Smooth muscle cell (in vitro differentiated cells): ENCODE measurements around the gene SCRT2. TPM values are rescaled to one million over a fixed set of nuclear protein-coding genes. Genes with fewer than 3 reads are reported as not detected.

Source experiments
- DNase-seq: peaks from one replicate; lab custom pipeline; 2025; ENCODE audit not compliant: unreplicated experiment; lab: John Stamatoyannopoulos, UW
- H2AFZ ChIP-seq: fragments of 200-600 bp; sonication (generic); 2 replicates; pipeline ENCODE4 v1.6.0; 2016; ENCODE audit warnings: antibody characterized with exemption, low read depth, mild to moderate bottlenecking
- H3F3A ChIP-seq: fragments of 200-600 bp; sonication (generic); 2 replicates; pipeline ENCODE4 v1.6.0; 2017; ENCODE audit warnings: antibody characterized with exemption, low read depth
- H3K27ac ChIP-seq: fragments of 200-600 bp; sonication (generic); 2 replicates; pipeline ENCODE4 v1.5.1; 2016; ENCODE audit warnings: low read depth, mild to moderate bottlenecking
- H3K27me3 ChIP-seq: fragments of 200-600 bp; sonication (generic); 2 replicates; pipeline ENCODE4 v1.6.1; 2016; ENCODE audit warnings: low read depth, mild to moderate bottlenecking
- H3K36me3 ChIP-seq: fragments of 200-600 bp; sonication (generic); 2 replicates; pipeline ENCODE4 v1.5.1; 2016; ENCODE audit warnings: low read depth
- H3K4me1 ChIP-seq: fragments of 200-600 bp; sonication (generic); 2 replicates; pipeline ENCODE4 v1.5.1; 2016; ENCODE audit warnings: low read depth
- H3K4me2 ChIP-seq: fragments of 200-600 bp; sonication (generic); 2 replicates; pipeline ENCODE4 v1.6.0; 2016; ENCODE audit warnings: mild to moderate bottlenecking
- H3K4me3 ChIP-seq: fragments of 200-600 bp; sonication (generic); 2 replicates; pipeline ENCODE4 v1.5.1; 2016; ENCODE audit warnings: mild to moderate bottlenecking
- H3K79me2 ChIP-seq: fragments of 200-600 bp; sonication (generic); 2 replicates; pipeline ENCODE4 v1.6.0; 2016; ENCODE audit warnings: low read depth, mild to moderate bottlenecking
- H3K9ac ChIP-seq: fragments of 200-600 bp; sonication (generic); 2 replicates; pipeline ENCODE4 v1.6.0; 2016; ENCODE audit warnings: low read depth
- H3K9me3 ChIP-seq: fragments of 200-600 bp; sonication (generic); replicated peaks from 2 replicates; pipeline ENCODE4 v1.5.1; 2016; ENCODE audit warnings: low read depth
- H4K20me1 ChIP-seq: fragments of 200-600 bp; sonication (generic); 2 replicates; pipeline ENCODE4 v1.6.0; 2016; ENCODE audit warnings: low read depth
- CTCF ChIP-seq: fragments of 200-600 bp; sonication (generic); IDR thresholded peaks from 2 replicates; pipeline ENCODE4 v1.5.1; 2017; ENCODE audit warnings: borderline replicate concordance, mild to moderate bottlenecking, antibody characterized with exemption; ENCODE audit not compliant: insufficient read depth, poor library complexity, severe bottlenecking
- WGBS: methylation state at CpG from one replicate; pipeline ENCODE4 v1.1.7; 2016; ENCODE audit warnings: low lambda C conversion rate; 5-methylcytosine and 5-hydroxymethylcytosine counted together
- polyA plus RNA-seq: library from polyadenylated mRNA; unstranded; fragments of >200 nt; fragmentation: Nextera tagmentation; extraction: Ambion mirVana; gene quantifications from 2 replicates; pipeline ENCODE4 v1.2.1, GENCODE V29; 2016
- total RNA-seq: library from RNA; depleted of rRNA; stranded (reverse); fragments of >200 nt; gene quantifications from 2 replicates; pipeline ENCODE4 v1.2.3, GENCODE V29; 2014

The SCRT2 gene
- total and polyA plus RNA-seq, 2 experiments from 2014 or later: not detected

- Histone ChIP-seq H3K4me2 (peak overlapping the region; percentile 78), H3K79me2 (no peaks in the 10 kb centered on the region), H3K36me3 (no peaks in the 10 kb centered on the region), H3K27me3 (peaks cover 51% of the 10 kb centered on the region), H3K27ac (no peak overlapping the region), H3K4me3 (peak overlapping the region; percentile 32), H2AFZ (no peak overlapping the region), H3K9ac (no peak overlapping the region), H3F3A (no peaks in the 10 kb centered on the region), H3K9me3 (no peaks in the 10 kb centered on the region), H4K20me1 (no peaks in the 10 kb centered on the region), H3K4me1 (no peaks in the 10 kb centered on the region)
- TF ChIP-seq CTCF: no peak
- WGBS: 29% methylated on average over 24 of the region's 65 CpGs
- DNase-seq: no peak
Observed at GRCh38 chr20:709991-710779, 34.6 kb upstream of the SCRT2 start.

DNA sequence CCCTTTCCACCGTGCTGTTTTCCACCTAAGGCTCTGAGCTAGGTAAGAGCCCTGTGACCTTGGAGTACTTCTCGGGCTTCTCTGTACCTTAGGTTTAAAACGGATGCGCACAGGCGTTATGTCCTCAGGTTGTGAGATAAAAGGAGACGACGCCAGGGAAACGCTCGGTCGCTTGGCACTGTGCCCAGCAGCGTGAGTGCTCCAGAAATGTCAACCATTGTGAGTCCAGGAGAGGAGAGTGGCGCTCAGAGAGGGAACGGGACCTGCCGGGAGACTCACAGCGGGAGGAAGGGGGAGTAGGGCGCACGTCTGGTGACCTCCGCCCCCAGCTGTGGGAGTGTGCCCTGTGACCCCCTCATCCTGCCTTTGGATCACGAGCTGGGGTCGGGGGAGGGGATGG, 33.8 kb upstream of the SCRT2 start:
- H3K4me2 ChIP-seq: peak overlapping the region; percentile 78
- H3K27me3 ChIP-seq: peaks cover 46% of the 10 kb centered on the region
- WGBS: 48% methylated on average over 17 of the region's 20 CpGs
- peak overlapping the region; percentile 16 for H3K4me3 ChIP-seq
- H3F3A ChIP-seq: no peaks in the 10 kb centered on the region
- H4K20me1 ChIP-seq: no peaks in the 10 kb centered on the region
- no peaks in the 10 kb centered on the region for H3K4me1 ChIP-seq
- no peak for DNase-seq
- no peak overlapping the region for H2AFZ ChIP-seq
- H3K27ac ChIP-seq: no peak overlapping the region
- H3K9me3 ChIP-seq: no peaks in the 10 kb centered on the region
- H3K36me3 ChIP-seq: no peaks in the 10 kb centered on the region
- no peak for TF ChIP-seq CTCF
- H3K9ac ChIP-seq: no peak overlapping the region
- no peaks in the 10 kb centered on the region for H3K79me2 ChIP-seq

DNA sequence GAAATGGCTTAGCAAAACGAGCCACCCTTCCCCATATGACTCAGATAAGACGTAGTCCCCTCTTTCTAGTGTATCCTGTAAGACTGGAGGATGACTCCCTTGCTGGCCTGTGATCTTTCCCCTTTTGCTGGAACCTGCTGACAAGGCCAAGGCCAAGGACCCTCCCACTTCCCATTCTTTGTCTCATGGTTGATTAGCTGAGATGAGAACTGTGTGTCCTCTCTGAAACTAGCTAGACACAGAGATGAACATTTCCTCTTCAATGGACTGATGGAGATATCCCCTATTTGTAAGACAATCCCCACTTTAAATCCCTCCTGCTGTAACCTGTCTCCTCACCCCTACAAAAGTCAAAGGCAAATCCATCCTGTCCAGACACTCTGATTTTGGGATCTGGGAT, 33.4 kb upstream of the SCRT2 start:
- 84% methylated on average over 2 of the region's 2 CpGs for WGBS

More for the DNA sequence above, 33.4 kb upstream of the SCRT2 start:
- Histone ChIP-seq H3K9ac (no peak overlapping the region), H3K27ac (no peak overlapping the region), H2AFZ (no peak overlapping the region), H4K20me1 (no peaks in the 10 kb centered on the region), H3K79me2 (no peaks in the 10 kb centered on the region), H3K9me3 (no peaks in the 10 kb centered on the region), H3K4me2 (no peak overlapping the region), H3K27me3 (peaks cover 46% of the 10 kb centered on the region), H3F3A (no peaks in the 10 kb centered on the region), H3K36me3 (no peaks in the 10 kb centered on the region), H3K4me3 (no peak overlapping the region), H3K4me1 (no peaks in the 10 kb centered on the region)
- no peak for TF ChIP-seq CTCF
- no peak for DNase-seq
